NB4 (cell line): ENCODE measurements around the gene FOXA2.

ENCODE experiments used
- POLR2A ChIP-seq: IDR thresholded peaks from 2 replicates; pipeline ENCODE4 v1.6.1; 2011; ENCODE audit warnings: mild to moderate bottlenecking; ENCODE audit not compliant: insufficient read length; ENCODE audit errors: extremely low read depth
- TF ChIP-seq, protein P1 (sequence below): IDR thresholded peaks from one replicate; pipeline ENCODE4 v1.5.1; 2012; ENCODE audit warnings: low read depth, low read length
- TF ChIP-seq, protein P2 (sequence below): IDR thresholded peaks from 2 replicates; pipeline ENCODE4 v1.6.1; 2011; ENCODE audit warnings: low read depth, low read length

DNA sequence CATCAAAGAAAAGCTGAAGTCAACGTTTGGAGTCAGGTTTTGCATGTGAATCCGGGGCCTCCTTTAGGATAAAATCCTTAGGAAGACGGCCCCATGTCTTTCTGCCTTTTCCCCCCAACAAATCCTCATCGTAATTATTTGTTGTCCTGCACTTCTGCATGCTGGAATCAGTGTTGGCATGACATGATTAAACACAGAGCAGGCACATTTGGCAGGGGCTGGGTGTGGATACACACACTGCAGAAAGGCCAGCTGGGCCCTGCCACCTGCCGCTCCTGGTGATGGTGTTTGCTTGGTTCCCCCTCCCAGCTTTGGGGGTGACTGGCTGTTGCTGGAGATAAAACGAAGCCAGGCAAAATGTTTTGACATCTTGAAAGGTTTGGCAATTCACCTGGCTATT lies 46.3 kb upstream of the FOXA2 start:
- TF ChIP-seq, protein P1, sequence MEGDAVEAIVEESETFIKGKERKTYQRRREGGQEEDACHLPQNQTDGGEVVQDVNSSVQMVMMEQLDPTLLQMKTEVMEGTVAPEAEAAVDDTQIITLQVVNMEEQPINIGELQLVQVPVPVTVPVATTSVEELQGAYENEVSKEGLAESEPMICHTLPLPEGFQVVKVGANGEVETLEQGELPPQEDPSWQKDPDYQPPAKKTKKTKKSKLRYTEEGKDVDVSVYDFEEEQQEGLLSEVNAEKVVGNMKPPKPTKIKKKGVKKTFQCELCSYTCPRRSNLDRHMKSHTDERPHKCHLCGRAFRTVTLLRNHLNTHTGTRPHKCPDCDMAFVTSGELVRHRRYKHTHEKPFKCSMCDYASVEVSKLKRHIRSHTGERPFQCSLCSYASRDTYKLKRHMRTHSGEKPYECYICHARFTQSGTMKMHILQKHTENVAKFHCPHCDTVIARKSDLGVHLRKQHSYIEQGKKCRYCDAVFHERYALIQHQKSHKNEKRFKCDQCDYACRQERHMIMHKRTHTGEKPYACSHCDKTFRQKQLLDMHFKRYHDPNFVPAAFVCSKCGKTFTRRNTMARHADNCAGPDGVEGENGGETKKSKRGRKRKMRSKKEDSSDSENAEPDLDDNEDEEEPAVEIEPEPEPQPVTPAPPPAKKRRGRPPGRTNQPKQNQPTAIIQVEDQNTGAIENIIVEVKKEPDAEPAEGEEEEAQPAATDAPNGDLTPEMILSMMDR = no peak
- TF ChIP-seq, protein P2, sequence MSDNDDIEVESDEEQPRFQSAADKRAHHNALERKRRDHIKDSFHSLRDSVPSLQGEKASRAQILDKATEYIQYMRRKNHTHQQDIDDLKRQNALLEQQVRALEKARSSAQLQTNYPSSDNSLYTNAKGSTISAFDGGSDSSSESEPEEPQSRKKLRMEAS = no peak
- TF ChIP-seq POLR2A = no peak
